ENCODE data around the gene ODF4.

DNA sequence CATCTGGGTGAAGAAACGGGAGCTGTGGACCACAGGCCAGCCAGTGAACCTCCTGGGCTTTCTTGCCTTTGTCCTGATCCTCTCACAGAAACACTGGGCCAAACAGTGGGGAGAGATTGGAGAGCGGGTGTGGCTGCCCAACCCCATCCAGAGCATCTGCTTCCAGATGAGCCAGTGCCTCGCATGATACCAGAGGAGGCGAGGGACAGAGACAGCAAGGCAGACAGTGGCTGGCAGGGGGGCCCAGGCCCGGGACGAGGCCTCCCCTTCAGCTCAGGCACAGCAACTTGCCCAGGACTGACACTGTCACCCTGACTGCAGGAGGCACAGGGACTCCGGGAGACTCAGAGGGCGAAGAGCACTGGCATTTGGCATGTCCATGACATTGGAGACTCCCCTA is 17.6 kb upstream of the ODF4 start:
- TF ChIP-seq, protein P1, sequence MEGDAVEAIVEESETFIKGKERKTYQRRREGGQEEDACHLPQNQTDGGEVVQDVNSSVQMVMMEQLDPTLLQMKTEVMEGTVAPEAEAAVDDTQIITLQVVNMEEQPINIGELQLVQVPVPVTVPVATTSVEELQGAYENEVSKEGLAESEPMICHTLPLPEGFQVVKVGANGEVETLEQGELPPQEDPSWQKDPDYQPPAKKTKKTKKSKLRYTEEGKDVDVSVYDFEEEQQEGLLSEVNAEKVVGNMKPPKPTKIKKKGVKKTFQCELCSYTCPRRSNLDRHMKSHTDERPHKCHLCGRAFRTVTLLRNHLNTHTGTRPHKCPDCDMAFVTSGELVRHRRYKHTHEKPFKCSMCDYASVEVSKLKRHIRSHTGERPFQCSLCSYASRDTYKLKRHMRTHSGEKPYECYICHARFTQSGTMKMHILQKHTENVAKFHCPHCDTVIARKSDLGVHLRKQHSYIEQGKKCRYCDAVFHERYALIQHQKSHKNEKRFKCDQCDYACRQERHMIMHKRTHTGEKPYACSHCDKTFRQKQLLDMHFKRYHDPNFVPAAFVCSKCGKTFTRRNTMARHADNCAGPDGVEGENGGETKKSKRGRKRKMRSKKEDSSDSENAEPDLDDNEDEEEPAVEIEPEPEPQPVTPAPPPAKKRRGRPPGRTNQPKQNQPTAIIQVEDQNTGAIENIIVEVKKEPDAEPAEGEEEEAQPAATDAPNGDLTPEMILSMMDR (IDR thresholded peaks at IDR 0.05; ENCODE audit: low read depth, low read length), result no peak
- no peak for TF ChIP-seq EZH2phosphoT487 (IDR thresholded peaks at IDR 0.05; ENCODE audit: low read depth)
